ENCODE measurements around the gene DCLK1. TPM values are rescaled to one million over a fixed set of nuclear protein-coding genes. Genes with fewer than 3 reads are reported as not detected.

Gene DCLK1
- total RNA-seq, 1 experiment from 2014 or later, result not detected

DNA sequence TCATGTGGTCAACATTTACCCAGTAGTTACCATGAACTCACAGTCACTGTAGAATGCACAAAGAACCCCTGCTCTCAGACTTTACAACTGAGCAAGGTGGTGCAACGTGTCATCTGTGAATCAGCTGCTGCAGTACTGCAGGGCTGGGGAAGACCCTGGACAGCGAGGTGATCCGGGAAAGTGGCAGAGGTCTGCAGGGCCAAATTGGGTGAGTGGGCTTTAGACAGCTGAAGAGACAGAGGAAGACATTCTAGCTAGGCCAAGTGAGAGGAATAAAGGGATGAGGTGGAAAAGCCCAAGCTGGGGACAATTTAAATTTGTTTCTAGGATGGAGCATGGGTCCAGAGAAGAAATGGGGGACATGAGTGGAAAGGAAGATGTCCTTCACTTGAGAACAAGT is 270.5 kb downstream of the DCLK1 start:
- no peak for ATAC-seq
- CTCF ChIA-PET, result no interaction called here

DNA sequence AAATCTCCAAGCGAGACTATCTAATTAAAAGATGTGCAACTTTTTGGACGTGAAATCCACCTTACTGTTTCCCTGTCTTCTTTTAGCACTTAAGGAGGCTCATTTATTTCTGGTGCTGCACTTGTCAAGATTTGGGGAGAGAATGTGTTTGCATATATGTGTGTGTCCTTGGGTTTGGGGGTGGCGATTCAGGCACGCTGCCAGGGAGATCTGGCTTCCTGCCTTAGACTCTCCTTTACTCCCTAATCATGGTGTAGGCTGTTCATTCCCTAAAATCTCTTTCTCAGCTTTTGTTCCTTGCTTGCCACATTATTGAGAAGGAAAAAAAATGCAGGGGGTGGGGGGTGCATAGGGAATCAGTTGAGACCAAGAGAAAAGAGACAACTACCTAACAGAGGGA is 271.2 kb downstream of the DCLK1 start:
- DNase-seq (ENCODE audit: low read depth, low spot score) (no peak), ATAC-seq (no peak)
- intact Hi-C loops (cut with micrococcal nuclease; ENCODE audit: unreplicated experiment) (no loop called here), in situ Hi-C loops (cut with HindIII; ENCODE audit: low pct_unique_long_range_greater_than_20kb, low sequenced_read_pairs) (no loop called here)
- CTCF ChIA-PET, result no interaction called here
- Histone ChIP-seq H3K27ac (ENCODE audit: low read length) (no peak overlapping the region), H3K4me1 (ENCODE audit: control insufficient read depth, insufficient read depth, low read length) (no peaks in the 10 kb centered on the region), H3K4me3 (ENCODE audit: low read depth in 2 of 2, low read length in 2 of 2) (no peak overlapping the region), H3K9me3 (ENCODE audit: control insufficient read depth, insufficient read depth, low read depth, low read length) (no peaks in the 10 kb centered on the region), H3K27me3 (ENCODE audit: control insufficient read depth, insufficient read depth, low read length) (no peaks in the 10 kb centered on the region), H3K36me3 (ENCODE audit: control insufficient read depth, insufficient read depth, low read length) (no peaks in the 10 kb centered on the region)
- BruUV-seq (replicated peaks), result no TSS peak
- TF ChIP-seq SIN3A (IDR thresholded peaks at IDR 0.05; ENCODE audit: borderline replicate concordance, insufficient read depth, low read depth, low read length), result no peak
- no peak for TF ChIP-seq TCF7L2 (IDR thresholded peaks at IDR 0.05; ENCODE audit: low read depth, low read length)
- TF ChIP-seq, protein P1, sequence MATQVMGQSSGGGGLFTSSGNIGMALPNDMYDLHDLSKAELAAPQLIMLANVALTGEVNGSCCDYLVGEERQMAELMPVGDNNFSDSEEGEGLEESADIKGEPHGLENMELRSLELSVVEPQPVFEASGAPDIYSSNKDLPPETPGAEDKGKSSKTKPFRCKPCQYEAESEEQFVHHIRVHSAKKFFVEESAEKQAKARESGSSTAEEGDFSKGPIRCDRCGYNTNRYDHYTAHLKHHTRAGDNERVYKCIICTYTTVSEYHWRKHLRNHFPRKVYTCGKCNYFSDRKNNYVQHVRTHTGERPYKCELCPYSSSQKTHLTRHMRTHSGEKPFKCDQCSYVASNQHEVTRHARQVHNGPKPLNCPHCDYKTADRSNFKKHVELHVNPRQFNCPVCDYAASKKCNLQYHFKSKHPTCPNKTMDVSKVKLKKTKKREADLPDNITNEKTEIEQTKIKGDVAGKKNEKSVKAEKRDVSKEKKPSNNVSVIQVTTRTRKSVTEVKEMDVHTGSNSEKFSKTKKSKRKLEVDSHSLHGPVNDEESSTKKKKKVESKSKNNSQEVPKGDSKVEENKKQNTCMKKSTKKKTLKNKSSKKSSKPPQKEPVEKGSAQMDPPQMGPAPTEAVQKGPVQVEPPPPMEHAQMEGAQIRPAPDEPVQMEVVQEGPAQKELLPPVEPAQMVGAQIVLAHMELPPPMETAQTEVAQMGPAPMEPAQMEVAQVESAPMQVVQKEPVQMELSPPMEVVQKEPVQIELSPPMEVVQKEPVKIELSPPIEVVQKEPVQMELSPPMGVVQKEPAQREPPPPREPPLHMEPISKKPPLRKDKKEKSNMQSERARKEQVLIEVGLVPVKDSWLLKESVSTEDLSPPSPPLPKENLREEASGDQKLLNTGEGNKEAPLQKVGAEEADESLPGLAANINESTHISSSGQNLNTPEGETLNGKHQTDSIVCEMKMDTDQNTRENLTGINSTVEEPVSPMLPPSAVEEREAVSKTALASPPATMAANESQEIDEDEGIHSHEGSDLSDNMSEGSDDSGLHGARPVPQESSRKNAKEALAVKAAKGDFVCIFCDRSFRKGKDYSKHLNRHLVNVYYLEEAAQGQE (IDR thresholded peaks at IDR 0.05; ENCODE audit: insufficient read depth in 1 of 2, low read depth in 2 of 2, low read length in 1 of 2), result no peak
- TF ChIP-seq, protein P2, sequence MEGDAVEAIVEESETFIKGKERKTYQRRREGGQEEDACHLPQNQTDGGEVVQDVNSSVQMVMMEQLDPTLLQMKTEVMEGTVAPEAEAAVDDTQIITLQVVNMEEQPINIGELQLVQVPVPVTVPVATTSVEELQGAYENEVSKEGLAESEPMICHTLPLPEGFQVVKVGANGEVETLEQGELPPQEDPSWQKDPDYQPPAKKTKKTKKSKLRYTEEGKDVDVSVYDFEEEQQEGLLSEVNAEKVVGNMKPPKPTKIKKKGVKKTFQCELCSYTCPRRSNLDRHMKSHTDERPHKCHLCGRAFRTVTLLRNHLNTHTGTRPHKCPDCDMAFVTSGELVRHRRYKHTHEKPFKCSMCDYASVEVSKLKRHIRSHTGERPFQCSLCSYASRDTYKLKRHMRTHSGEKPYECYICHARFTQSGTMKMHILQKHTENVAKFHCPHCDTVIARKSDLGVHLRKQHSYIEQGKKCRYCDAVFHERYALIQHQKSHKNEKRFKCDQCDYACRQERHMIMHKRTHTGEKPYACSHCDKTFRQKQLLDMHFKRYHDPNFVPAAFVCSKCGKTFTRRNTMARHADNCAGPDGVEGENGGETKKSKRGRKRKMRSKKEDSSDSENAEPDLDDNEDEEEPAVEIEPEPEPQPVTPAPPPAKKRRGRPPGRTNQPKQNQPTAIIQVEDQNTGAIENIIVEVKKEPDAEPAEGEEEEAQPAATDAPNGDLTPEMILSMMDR (IDR thresholded peaks at IDR 0.05), result no peak
- TF ChIP-seq POLR2AphosphoS5 (IDR thresholded peaks at IDR 0.05; ENCODE audit: low read depth, low read length), result no peak
- POLR2A ChIA-PET, result no interaction called here

More for the DNA sequence above, 270.5 kb downstream of the DCLK1 start:
- in situ Hi-C loops (cut with HindIII; ENCODE audit: low pct_unique_long_range_greater_than_20kb, low sequenced_read_pairs), result no loop called here
- no peaks in the 10 kb centered on the region for H3K36me3 ChIP-seq (ENCODE audit: control insufficient read depth, insufficient read depth, low read length)
- intact Hi-C loops (cut with micrococcal nuclease; ENCODE audit: unreplicated experiment), result no loop called here
- no peak for TF ChIP-seq POLR2AphosphoS5 (IDR thresholded peaks at IDR 0.05; ENCODE audit: low read depth, low read length)
- TF ChIP-seq SIN3A (IDR thresholded peaks at IDR 0.05; ENCODE audit: borderline replicate concordance, insufficient read depth, low read depth, low read length), result no peak
- no peak for TF ChIP-seq TCF7L2 (IDR thresholded peaks at IDR 0.05; ENCODE audit: low read depth, low read length)
- TF ChIP-seq, protein P2 (IDR thresholded peaks at IDR 0.05), result no peak
- TF ChIP-seq, protein P1 (IDR thresholded peaks at IDR 0.05; ENCODE audit: insufficient read depth in 1 of 2, low read depth in 2 of 2, low read length in 1 of 2), result no peak
- BruUV-seq (replicated peaks), result no TSS peak
- POLR2A ChIA-PET, result no interaction called here
- DNase-seq (ENCODE audit: low read depth, low spot score), result no peak
- H3K27me3 ChIP-seq (ENCODE audit: control insufficient read depth, insufficient read depth, low read length), result no peaks in the 10 kb centered on the region
- no peaks in the 10 kb centered on the region for H3K4me1 ChIP-seq (ENCODE audit: control insufficient read depth, insufficient read depth, low read length)
- H3K9me3 ChIP-seq (ENCODE audit: control insufficient read depth, insufficient read depth, low read depth, low read length), result no peaks in the 10 kb centered on the region
- no peak overlapping the region for H3K4me3 ChIP-seq (ENCODE audit: low read depth in 2 of 2, low read length in 2 of 2)
- no peak overlapping the region for H3K27ac ChIP-seq (ENCODE audit: low read length)
